CD8-positive, alpha-beta memory T cell (primary cell): ENCODE measurements around the gene CSNK2B. TPM values are rescaled to one million over a fixed set of nuclear protein-coding genes. Genes with fewer than 3 reads are reported as not detected.
"Not testable (repeated sequence)": the region's sequence is repeated elsewhere in the genome, so short reads cannot be mapped to it uniquely, and the experiment has no call there.

ENCODE experiments used
- CTCF ChIA-PET: fragments of 350-600 bp; sonication (Branson Sonifier 250); formaldehyde crosslinking; loops from one replicate; lab custom pipeline; 2021; ENCODE audit warnings: antibody characterized with exemption; lab: Charles Lee
- POLR2A ChIA-PET: fragments of 350-600 bp; sonication (Branson Sonifier 250); formaldehyde crosslinking; loops from one replicate; lab custom pipeline; 2021; ENCODE audit warnings: antibody characterized with exemption; lab: Charles Lee
- DNase-seq, 5 donors: peaks; one replicate each; pipeline versions ENCODE4 v3.0.0 to v3.0.0-alpha.2; 2020 to 2022; ENCODE audit warnings: mixed read lengths in 1 of 5
- H3K27ac ChIP-seq: one replicate; pipeline ENCODE4 v1.7.0; 2013; ENCODE audit warnings: low read depth, mild to moderate bottlenecking, low read length, moderate library complexity
- H3K27me3 ChIP-seq: 2 replicates; pipeline ENCODE4 v1.7.0; 2013; ENCODE audit warnings: low read length, mild to moderate bottlenecking; ENCODE audit not compliant: insufficient read depth, poor library complexity, severe bottlenecking
- H3K36me3 ChIP-seq: 2 replicates; pipeline ENCODE4 v1.7.0; 2013; ENCODE audit warnings: mild to moderate bottlenecking, low read length, moderate library complexity; ENCODE audit not compliant: insufficient read depth
- H3K4me1 ChIP-seq: 2 replicates; pipeline ENCODE4 v1.7.0; 2013; ENCODE audit warnings: mild to moderate bottlenecking, low read length, moderate library complexity; ENCODE audit not compliant: insufficient read depth
- H3K4me3 ChIP-seq: 2 replicates; pipeline ENCODE4 v1.7.0; 2013; ENCODE audit warnings: mild to moderate bottlenecking, low read length
- H3K9me3 ChIP-seq: 2 replicates; pipeline ENCODE4 v1.7.0; 2013; ENCODE audit warnings: mild to moderate bottlenecking, low read length
- H3K27ac Mint-ChIP-seq, 8 donors: one replicate each; pipeline ENCODE4 v1.8.0; 2020 to 2021; ENCODE audit warnings: mixed read lengths in 8 of 8, mild to moderate bottlenecking in 6 of 8, inconsistent platforms in 3 of 8, moderate library complexity in 3 of 8
- H3K27me3 Mint-ChIP-seq, 2 donors: one replicate each; pipeline ENCODE4 v1.8.0; 2020 to 2021; ENCODE audit warnings: mixed read lengths in 2 of 2, mild to moderate bottlenecking in 1 of 2, moderate library complexity in 1 of 2
- H3K36me3 Mint-ChIP-seq, 3 donors: one replicate each; pipeline ENCODE4 v1.8.0; 2020 to 2021; ENCODE audit warnings: mixed read lengths in 3 of 3, inconsistent platforms in 1 of 3, mild to moderate bottlenecking in 1 of 3
- H3K4me1 Mint-ChIP-seq, 3 donors: one replicate each; pipeline ENCODE4 v1.8.0; 2020 to 2021; ENCODE audit warnings: mixed read lengths in 3 of 3, inconsistent platforms in 1 of 3, mild to moderate bottlenecking in 1 of 3
- H3K4me3 Mint-ChIP-seq, 7 donors: one replicate each; pipeline ENCODE4 v1.8.0; 2020 to 2021; ENCODE audit warnings: mixed read lengths in 7 of 7, mild to moderate bottlenecking in 6 of 7, moderate library complexity in 4 of 7, inconsistent platforms in 2 of 7
- H3K9me3 Mint-ChIP-seq, 5 donors: one replicate each; pipeline ENCODE4 v1.8.0; 2020 to 2022; ENCODE audit warnings: mixed read lengths in 5 of 5, mild to moderate bottlenecking in 3 of 5, moderate library complexity in 2 of 5, inconsistent platforms in 1 of 5
- polyA plus RNA-seq: library from polyadenylated mRNA; unstranded; fragments of 300-500 nt; fragmentation: Illumina TruSeq; gene quantifications from one replicate; pipeline ENCODE4 v1.2.3, GENCODE V29; 2021
- total RNA-seq, 2 experiments: library from RNA; stranded (reverse); gene quantifications; one replicate each; pipeline ENCODE4 v1.2.3, GENCODE V29; 2021

The CSNK2B gene
- total and polyA plus RNA-seq, 3 experiments from 2014 or later: 265 to 334 (median 323) TPM

GRCh38 chr6:31707701-31708100, 41.8 kb downstream of the CSNK2B start:
- Histone ChIP-seq H3K9me3 (no peaks in the 10 kb centered on the region), H3K27me3 (no peaks in the 10 kb centered on the region), H3K4me3 (no peak overlapping the region), H3K4me1 (peaks cover 13% of the 10 kb centered on the region), H3K27ac (no peak overlapping the region), H3K36me3 (no peaks in the 10 kb centered on the region)
- Mint-ChIP-seq H3K27me3 (peaks cover 0 to 1% of the 10 kb centered on the region in 2 donors), H3K36me3 (peaks cover 0 to 6% (median 0%) of the 10 kb centered on the region in 3 donors), H3K9me3 (no peaks in the 10 kb centered on the region), H3K4me3 (no peak overlapping the region), H3K27ac (no peak overlapping the region), H3K4me1 (peaks cover 16 to 28% (median 25%) of the 10 kb centered on the region in 3 donors)
- ChIA-PET CTCF (no interaction called here), POLR2A (no interaction called here)
- DNase-seq: peak in 1 of 5 donors; percentile 30

GRCh38 chr6:31708224-31708623, 42.3 kb downstream of the CSNK2B start:
- no peaks in the 10 kb centered on the region for H3K36me3 ChIP-seq
- H3K4me1 ChIP-seq: peaks cover 13% of the 10 kb centered on the region
- DNase-seq: no peak
- peaks cover 0 to 1% of the 10 kb centered on the region in 2 donors for H3K27me3 Mint-ChIP-seq
- H3K4me3 ChIP-seq: no peak overlapping the region
- peaks cover 0 to 2% (median 0%) of the 10 kb centered on the region in 3 donors for H3K36me3 Mint-ChIP-seq
- no peak overlapping the region for H3K4me3 Mint-ChIP-seq
- peaks cover 14 to 25% (median 22%) of the 10 kb centered on the region in 3 donors for H3K4me1 Mint-ChIP-seq
- ChIA-PET POLR2A (no interaction called here), CTCF (interaction anchor here (0.7 kb wide), 1 partner anchor 119 kb away, joined by 4 read pairs; the partner anchor contains the start of gene HSPA1B)
- H3K27ac ChIP-seq: no peak overlapping the region
- H3K9me3 ChIP-seq: no peaks in the 10 kb centered on the region
- no peaks in the 10 kb centered on the region for H3K9me3 Mint-ChIP-seq
- no peaks in the 10 kb centered on the region for H3K27me3 ChIP-seq
- no peak overlapping the region for H3K27ac Mint-ChIP-seq

- H3K36me3 ChIP-seq, H3K27ac ChIP-seq, H3K9me3 ChIP-seq, H3K36me3 Mint-ChIP-seq, H3K4me1 ChIP-seq, H3K27me3 Mint-ChIP-seq, H3K27me3 ChIP-seq, H3K27ac Mint-ChIP-seq, H3K4me3 Mint-ChIP-seq, H3K9me3 Mint-ChIP-seq, H3K4me3 ChIP-seq: not testable (repeated sequence)
- ChIA-PET POLR2A (interaction anchor here (0.5 to 0.7 kb wide), 2 partner anchors 30 to 457 kb away, joined by 3 to 5 read pairs; no protein-coding TSS in a partner anchor), CTCF (interaction anchor here (0.7 kb wide), 1 partner anchor 118 kb away, joined by 4 read pairs; the partner anchor contains the start of gene HSPA1B)
- DNase-seq: peak in 1 of 5 donors; percentile 4
- peaks cover 10 to 18% (median 14%) of the 10 kb centered on the region in 3 donors for H3K4me1 Mint-ChIP-seq
Observed at GRCh38 chr6:31709157-31709556, 43.3 kb downstream of the CSNK2B start.

GRCh38 chr6:31710523-31711219, 44.8 kb downstream of the CSNK2B start:
- no peaks in the 10 kb centered on the region for H3K27me3 ChIP-seq
- Mint-ChIP-seq H3K27ac (peak overlapping the region in 4 of 8 donors; percentile 61 to 78 (median 66)), H3K4me3 (peak overlapping the region in 3 of 7 donors; percentile 26 to 54 (median 31)), H3K9me3 (no peaks in the 10 kb centered on the region), H3K4me1 (peaks cover 10 to 18% (median 14%) of the 10 kb centered on the region in 3 donors), H3K36me3 (no peaks in the 10 kb centered on the region), H3K27me3 (no peaks in the 10 kb centered on the region)
- peaks cover 5% of the 10 kb centered on the region for H3K4me1 ChIP-seq
- CTCF ChIA-PET: interaction anchor here (0.9 kb wide), 1 partner anchor 28 kb away, joined by 4 read pairs; no protein-coding TSS in a partner anchor
- no peaks in the 10 kb centered on the region for H3K9me3 ChIP-seq
- no peak for DNase-seq
- H3K27ac ChIP-seq: no peak overlapping the region
- POLR2A ChIA-PET: no interaction called here
- no peaks in the 10 kb centered on the region for H3K36me3 ChIP-seq
- H3K4me3 ChIP-seq: no peak overlapping the region

GRCh38 chr6:31711233-31711632, 45.4 kb downstream of the CSNK2B start:
- H3K4me1 ChIP-seq: peaks cover 5% of the 10 kb centered on the region
- Mint-ChIP-seq H3K4me3 (peak overlapping the region in 2 of 7 donors; percentile 9 to 28), H3K36me3 (no peaks in the 10 kb centered on the region), H3K4me1 (peaks cover 10 to 18% (median 14%) of the 10 kb centered on the region in 3 donors), H3K27ac (peak overlapping the region in 4 of 8 donors; percentile 70 to 84 (median 79)), H3K27me3 (no peaks in the 10 kb centered on the region), H3K9me3 (no peaks in the 10 kb centered on the region)
- no peaks in the 10 kb centered on the region for H3K36me3 ChIP-seq
- ChIA-PET CTCF (interaction anchor here (0.9 kb wide), 1 partner anchor 28 kb away, joined by 4 read pairs; no protein-coding TSS in a partner anchor), POLR2A (no interaction called here)
- H3K4me3 ChIP-seq: no peak overlapping the region
- no peak for DNase-seq
- H3K9me3 ChIP-seq: no peaks in the 10 kb centered on the region
- H3K27me3 ChIP-seq: no peaks in the 10 kb centered on the region
- H3K27ac ChIP-seq: no peak overlapping the region

- CTCF ChIA-PET: interaction anchor here (1.0 to 1.1 kb wide), 2 partner anchors 9 to 27 kb away, joined by 3 to 4 read pairs; partner anchors contain the start of gene ABHD16A
- no peaks in the 10 kb centered on the region for H3K9me3 ChIP-seq
- POLR2A ChIA-PET: interaction anchor here (0.6 kb wide), 1 partner anchor 246 kb away, joined by 3 read pairs; the partner anchor contains the start of genes NELFE and SKIC2
Observed at GRCh38 chr6:31712296-31712695, 46.4 kb downstream of the CSNK2B start.

GRCh38 chr6:31713465-31713864, 47.6 kb downstream of the CSNK2B start:
- no peaks in the 10 kb centered on the region for H3K27me3 Mint-ChIP-seq
- no peaks in the 10 kb centered on the region for H3K9me3 Mint-ChIP-seq
- peaks cover 10 to 18% (median 14%) of the 10 kb centered on the region in 3 donors for H3K4me1 Mint-ChIP-seq
- Histone ChIP-seq H3K27ac (no peak overlapping the region), H3K9me3 (no peaks in the 10 kb centered on the region), H3K27me3 (no peaks in the 10 kb centered on the region), H3K4me3 (no peak overlapping the region), H3K36me3 (no peaks in the 10 kb centered on the region), H3K4me1 (peaks cover 5% of the 10 kb centered on the region)
- no peak for DNase-seq
- CTCF ChIA-PET: interaction anchor here (0.9 kb wide), 1 partner anchor 123 kb away, joined by 3 read pairs; no protein-coding TSS in a partner anchor
- H3K4me3 Mint-ChIP-seq: no peak overlapping the region
- peak overlapping the region in 1 of 8 donors; percentile 1 for H3K27ac Mint-ChIP-seq
- no peaks in the 10 kb centered on the region for H3K36me3 Mint-ChIP-seq
- POLR2A ChIA-PET: no interaction called here

More at GRCh38 chr6:31712296-31712695, 46.4 kb downstream of the CSNK2B start:
- H3K9me3 Mint-ChIP-seq: no peaks in the 10 kb centered on the region
- H3K4me3 Mint-ChIP-seq: no peak overlapping the region
- Histone ChIP-seq H3K36me3 (no peaks in the 10 kb centered on the region), H3K27me3 (no peaks in the 10 kb centered on the region), H3K4me1 (peaks cover 5% of the 10 kb centered on the region), H3K27ac (no peak overlapping the region), H3K4me3 (no peak overlapping the region)
- H3K36me3 Mint-ChIP-seq: no peaks in the 10 kb centered on the region
- peaks cover 10 to 18% (median 14%) of the 10 kb centered on the region in 3 donors for H3K4me1 Mint-ChIP-seq
- peak overlapping the region in 3 of 8 donors; percentile 40 to 74 (median 55) for H3K27ac Mint-ChIP-seq
- no peak for DNase-seq
- no peaks in the 10 kb centered on the region for H3K27me3 Mint-ChIP-seq
